DMS114 treated with DMSO at 0.1 percent for 48 hours (cell line): ENCODE data around the gene SAMD14.

ENCODE experiments used
- DNase-seq: peaks from one replicate; lab custom pipeline; 2025; ENCODE audit not compliant: unreplicated experiment; lab: John Stamatoyannopoulos, UW

SAMD14 gene

GRCh38 chr17:50133769-50134099 is 3.8 kb upstream of the SAMD14 start:
- DNase-seq, result no peak

- no peak for DNase-seq
These were observed 3.2 kb upstream of the SAMD14 start for GRCh38 chr17:50133028-50133768.

GRCh38 chr17:50132104-50132794 is 2.3 kb upstream of the SAMD14 start:
- DNase-seq, result no peak

GRCh38 chr17:50130559-50131305 is 772 bp upstream of the SAMD14 start:
- DNase-seq, result no peak

GRCh38 chr17:50129353-50129727 is 620 bp downstream of the SAMD14 start:
- DNase-seq, result no peak

- DNase-seq, result no peak
These were observed 1.3 kb downstream of the SAMD14 start for GRCh38 chr17:50128441-50129352.

GRCh38 chr17:50127697-50128361 is 2.1 kb downstream of the SAMD14 start:
- no peak for DNase-seq

GRCh38 chr17:50125420-50125997 is 4.5 kb downstream of the SAMD14 start:
- DNase-seq, result no peak

GRCh38 chr17:50123649-50124349 is 6.2 kb downstream of the SAMD14 start:
- no peak for DNase-seq

- DNase-seq, result no peak
These were observed 7.0 kb downstream of the SAMD14 start for GRCh38 chr17:50122945-50123344.

- DNase-seq, result no peak
These were observed 9.3 kb downstream of the SAMD14 start for GRCh38 chr17:50120475-50121253.

- DNase-seq, result no peak
These were observed 11.1 kb downstream of the SAMD14 start for GRCh38 chr17:50118828-50119218.

- DNase-seq, result no peak
These were observed 11.7 kb downstream of the SAMD14 start for GRCh38 chr17:50118076-50118827.

GRCh38 chr17:50117202-50118051 is 12.5 kb downstream of the SAMD14 start:
- no peak for DNase-seq

- DNase-seq, result no peak
These were observed 14.2 kb downstream of the SAMD14 start for GRCh38 chr17:50115756-50116155.

GRCh38 chr17:50114849-50115357 is 15.1 kb downstream of the SAMD14 start:
- peak; percentile 27 for DNase-seq

GRCh38 chr17:50114401-50114800 is 15.6 kb downstream of the SAMD14 start:
- DNase-seq, result no peak
